ENCODE measurements around the gene JAKMIP1.

GRCh38 chr4:6079965-6080364 lies 120.4 kb downstream of the JAKMIP1 start:
- TF ChIP-seq FOXK2 (IDR thresholded peaks at IDR 0.05) (no peak), SP1 (IDR thresholded peaks at IDR 0.05) (no peak), FOXM1 (IDR thresholded peaks at IDR 0.05; ENCODE audit: borderline replicate concordance) (no peak), FOXA1 (IDR thresholded peaks at IDR 0.05) (no peak), CTBP1 (IDR thresholded peaks at IDR 0.05; ENCODE audit: borderline replicate concordance) (no peak), TARDBP (IDR thresholded peaks at IDR 0.05) (no peak), L3MBTL2 (conservative IDR thresholded peaks at IDR 0.05) (no peak), BHLHE40 (IDR thresholded peaks at IDR 0.05; ENCODE audit: borderline replicate concordance) (no peak), ZNF384 (IDR thresholded peaks at IDR 0.05) (no peak), SUZ12 (IDR thresholded peaks at IDR 0.05) (no peak)
